Measurements from ENCODE around the gene SLC25A39.

DNA sequence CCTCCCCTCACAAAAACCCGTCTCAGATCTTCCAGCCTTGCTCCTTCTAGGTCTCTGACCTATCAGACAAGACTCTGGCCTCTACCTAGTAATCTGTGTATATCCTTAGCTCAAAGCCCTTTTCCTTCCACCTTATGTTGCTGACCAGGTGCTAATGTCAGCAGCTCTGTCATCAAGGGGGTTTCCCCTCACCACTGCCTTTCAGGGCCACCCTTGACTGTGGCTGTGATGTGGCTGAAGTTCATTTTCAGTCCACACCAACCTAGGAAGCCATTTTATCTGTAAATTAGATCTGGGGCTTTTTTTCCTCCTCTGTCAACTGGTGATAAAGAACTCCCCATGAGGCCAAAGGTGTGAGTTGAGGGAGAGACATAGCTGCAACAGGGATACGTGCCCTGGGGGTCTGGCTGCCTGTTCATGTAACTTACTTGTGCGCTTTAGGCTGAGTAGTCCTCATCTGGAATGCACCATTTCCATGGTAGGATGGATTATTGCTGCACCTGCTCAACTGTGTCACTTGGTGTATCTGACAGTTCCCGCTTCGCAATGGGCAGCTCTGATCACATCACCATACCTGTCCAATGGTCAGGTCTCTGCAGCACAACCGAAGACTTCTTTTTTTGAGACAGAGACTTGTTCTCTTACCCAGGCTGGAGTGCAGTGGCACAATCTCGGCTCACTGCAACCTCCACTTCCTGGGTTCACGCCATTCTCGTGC, 31.0 kb downstream of the SLC25A39 start:
- TF ChIP-seq CTCF (IDR thresholded peaks at IDR 0.05): no peak
- TF ChIP-seq POLR2A (IDR thresholded peaks at IDR 0.05): no peak

All from adrenal gland (tissue), 5 donors.